NCI-H1694 treated with DMSO at 0.1 percent for 48 hours (cell line): Measurements from ENCODE around the gene RNF148.
"Not testable (repeated sequence)": the region's sequence is repeated elsewhere in the genome, so short reads cannot be mapped to it uniquely, and the experiment has no call there.

Experiments used
- DNase-seq: peaks from one replicate; lab custom pipeline; 2025; lab: John Stamatoyannopoulos, UW

RNF148 gene

DNA sequence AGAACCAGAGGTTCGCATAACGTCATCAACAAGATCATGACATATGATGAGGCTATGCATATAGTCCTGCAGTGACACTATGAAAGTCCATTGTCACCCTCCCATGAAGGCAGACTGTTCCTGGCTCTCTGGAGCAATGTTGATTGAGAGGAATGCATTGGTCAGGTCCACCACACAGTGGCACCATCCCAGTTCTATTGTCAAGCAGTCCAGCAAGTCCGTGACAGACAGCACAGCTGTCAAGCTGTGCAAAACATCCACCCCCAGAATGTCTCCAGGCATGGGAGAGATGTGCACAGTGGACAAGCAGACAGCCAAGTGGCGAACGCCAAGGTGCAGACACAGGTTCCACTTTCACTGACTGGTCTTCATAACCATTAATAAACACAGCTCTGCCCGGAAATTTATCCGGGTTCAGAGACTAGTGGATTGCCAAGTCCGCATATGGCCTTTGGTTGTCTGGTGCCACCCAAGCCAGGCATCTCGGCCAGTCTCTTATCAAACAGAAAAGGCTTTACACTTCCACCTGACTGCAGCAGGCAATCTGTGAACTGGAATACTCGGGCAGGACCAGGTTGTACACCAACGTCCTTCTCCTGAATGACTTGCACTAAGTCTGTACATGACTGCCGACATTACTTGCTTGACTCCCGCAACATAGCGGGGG is 11.0 kb downstream of the RNF148 start:
- no peak for DNase-seq

DNA sequence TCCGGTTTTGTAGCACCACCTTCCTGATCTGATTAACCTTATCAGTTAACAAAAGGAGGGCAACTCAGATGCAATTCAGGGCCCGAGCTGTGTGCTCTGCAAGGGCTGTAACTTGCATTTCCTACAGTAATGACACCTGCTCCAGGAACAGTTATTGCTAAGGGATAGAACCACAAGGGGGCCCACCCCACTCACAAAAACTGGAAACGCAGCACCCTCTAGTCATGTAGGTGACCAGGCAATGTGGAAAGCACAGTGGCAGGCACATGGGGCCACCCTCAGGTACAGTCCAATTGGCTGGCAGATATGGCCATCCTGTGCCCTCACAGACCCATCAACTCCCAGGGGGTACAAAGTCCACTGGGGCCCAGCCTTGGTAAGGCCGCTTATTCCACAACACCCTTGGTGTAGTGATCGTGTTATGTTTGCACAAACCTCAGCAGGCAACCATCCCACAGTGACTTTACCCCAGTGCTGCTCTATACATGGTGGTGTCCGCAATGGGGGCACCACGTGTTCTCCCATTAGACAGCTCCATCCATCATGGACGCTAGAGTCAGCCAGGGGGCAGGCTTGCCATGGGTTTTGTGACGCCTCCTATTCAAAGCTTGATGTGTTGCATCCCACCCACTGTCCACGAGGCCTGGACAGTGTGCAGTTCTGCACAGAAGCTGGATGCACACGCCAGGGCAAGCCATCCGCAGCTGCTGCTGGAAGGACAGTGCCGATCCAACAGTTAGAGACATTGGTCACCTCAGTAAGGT is 13.2 kb downstream of the RNF148 start:
- DNase-seq: no peak

- DNase-seq: no peak
Measured at GRCh38 chr7:122688400-122688998, 14.2 kb downstream of the RNF148 start.

DNA sequence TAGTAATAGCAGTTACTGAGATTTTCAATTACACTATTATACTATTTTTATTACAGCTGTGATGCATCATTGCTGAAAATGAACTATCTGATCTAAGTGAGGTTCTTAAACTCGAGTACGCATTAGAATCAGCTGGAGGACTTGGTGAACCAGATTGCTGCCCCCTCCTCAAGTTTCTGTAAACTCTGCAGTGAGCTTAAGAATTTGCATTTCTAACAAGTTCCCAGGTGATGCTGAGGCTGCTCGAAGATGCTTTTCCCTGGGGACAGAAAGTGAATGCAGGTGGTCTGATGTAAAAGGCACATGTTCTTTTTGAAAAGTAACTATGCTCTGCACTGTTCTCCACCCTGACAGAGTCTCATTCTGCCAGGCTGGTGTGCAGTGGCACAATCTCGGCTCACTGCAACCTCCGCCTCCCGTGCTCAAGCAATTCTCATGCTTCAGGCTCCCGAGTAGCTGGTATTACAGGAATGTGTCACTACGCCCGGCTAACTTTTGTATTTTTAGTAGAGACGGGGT is 16.3 kb downstream of the RNF148 start:
- no peak for DNase-seq

DNA sequence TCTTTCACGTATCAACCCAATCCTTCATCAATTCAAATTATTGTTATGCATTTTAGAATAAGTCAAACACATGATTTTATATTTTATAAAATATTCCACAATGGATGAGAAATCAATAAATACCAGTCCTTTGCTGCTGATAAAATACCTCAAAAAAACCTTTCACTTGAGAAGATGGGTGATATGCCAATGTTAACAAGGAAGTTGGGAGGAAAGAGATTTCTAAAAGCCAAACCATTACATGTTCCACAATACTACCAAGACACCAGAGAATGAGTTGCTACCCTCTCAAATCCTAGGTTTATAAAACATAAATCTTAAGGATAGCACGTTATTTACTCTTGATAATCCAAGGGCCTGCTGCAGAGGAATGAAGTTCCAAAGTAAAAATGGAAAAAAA is 18.2 kb downstream of the RNF148 start:
- DNase-seq: no peak

- no peak for DNase-seq
Measured at GRCh38 chr7:122682815-122683550, 19.7 kb downstream of the RNF148 start.

DNA sequence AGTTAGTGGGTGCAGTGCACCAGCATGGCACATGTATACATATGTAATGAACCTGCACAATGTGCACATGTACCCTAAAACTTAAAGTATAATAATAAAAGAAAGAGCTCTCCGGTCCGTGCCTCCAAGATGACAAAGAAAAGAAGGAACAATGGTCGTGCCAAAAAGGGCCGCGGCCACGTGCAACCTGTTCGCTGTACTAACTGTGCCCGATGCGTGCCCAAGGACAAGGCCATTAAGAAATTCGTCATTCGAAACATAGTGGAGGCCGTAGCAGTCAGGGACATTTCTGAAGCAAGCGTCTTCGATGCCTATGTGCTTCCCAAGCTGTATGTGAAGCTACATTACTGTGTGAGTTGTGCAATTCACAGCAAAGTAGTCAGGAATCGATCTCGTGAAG is 21.5 kb downstream of the RNF148 start:
- not testable (repeated sequence) for DNase-seq

- no peak for DNase-seq
Measured at GRCh38 chr7:122679813-122680212, 22.9 kb downstream of the RNF148 start.

GRCh38 chr7:122679269-122679709 is 23.4 kb downstream of the RNF148 start:
- DNase-seq: not testable (repeated sequence)

DNA sequence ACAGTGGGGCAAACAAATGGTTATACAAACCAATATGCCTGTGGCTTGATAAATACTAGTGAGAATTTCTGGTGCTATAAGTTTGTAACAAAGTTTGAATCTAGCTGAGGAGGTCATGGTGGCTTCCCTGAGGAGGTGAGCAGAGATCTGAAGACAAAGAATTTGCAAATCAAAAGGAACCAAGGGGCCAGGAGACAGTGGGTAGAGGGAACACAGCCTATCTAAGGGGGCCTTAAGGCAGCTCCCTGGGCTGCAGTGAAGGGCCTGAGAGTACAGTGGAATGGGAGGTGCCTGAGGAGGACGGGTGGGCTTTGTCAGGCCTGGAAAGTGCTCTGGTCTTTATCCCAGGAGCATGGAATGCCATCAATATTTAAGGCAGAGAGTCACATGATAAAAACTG is 25.6 kb downstream of the RNF148 start:
- no peak for DNase-seq

- DNase-seq: no peak
Measured at GRCh38 chr7:122676466-122676865, 26.3 kb downstream of the RNF148 start.

- DNase-seq: no peak
Measured at GRCh38 chr7:122675621-122676020, 27.1 kb downstream of the RNF148 start.

DNA sequence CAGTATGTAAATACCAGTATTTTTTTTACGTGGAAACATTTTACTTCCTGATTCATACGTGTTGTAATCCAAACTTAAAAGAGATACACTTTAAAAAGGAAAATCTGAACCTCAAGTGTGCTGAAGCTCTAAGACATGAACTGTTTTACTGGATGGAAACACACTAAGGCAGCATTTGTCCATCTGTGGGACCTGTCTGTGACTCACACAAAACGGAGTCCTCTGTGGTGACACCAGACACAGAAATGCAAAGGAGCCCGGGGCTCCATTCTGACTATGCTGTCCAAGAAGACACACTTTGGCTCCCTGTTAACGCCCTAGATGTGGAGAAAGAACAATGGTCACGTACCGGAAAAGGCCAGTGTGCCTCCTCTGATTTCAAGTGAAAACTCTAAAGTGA is 27.7 kb downstream of the RNF148 start:
- DNase-seq: no peak

GRCh38 chr7:122674502-122674901 is 28.2 kb downstream of the RNF148 start:
- DNase-seq: no peak

GRCh38 chr7:122673951-122674350 is 28.8 kb downstream of the RNF148 start:
- no peak for DNase-seq

- DNase-seq: no peak
Measured at GRCh38 chr7:122672536-122672935, 30.2 kb downstream of the RNF148 start.

GRCh38 chr7:122663733-122664132 is 39.0 kb downstream of the RNF148 start:
- DNase-seq: no peak

GRCh38 chr7:122658856-122659255 is 43.9 kb downstream of the RNF148 start:
- no peak for DNase-seq

GRCh38 chr7:122653685-122654084 is 49.0 kb downstream of the RNF148 start:
- DNase-seq: no peak

DNA sequence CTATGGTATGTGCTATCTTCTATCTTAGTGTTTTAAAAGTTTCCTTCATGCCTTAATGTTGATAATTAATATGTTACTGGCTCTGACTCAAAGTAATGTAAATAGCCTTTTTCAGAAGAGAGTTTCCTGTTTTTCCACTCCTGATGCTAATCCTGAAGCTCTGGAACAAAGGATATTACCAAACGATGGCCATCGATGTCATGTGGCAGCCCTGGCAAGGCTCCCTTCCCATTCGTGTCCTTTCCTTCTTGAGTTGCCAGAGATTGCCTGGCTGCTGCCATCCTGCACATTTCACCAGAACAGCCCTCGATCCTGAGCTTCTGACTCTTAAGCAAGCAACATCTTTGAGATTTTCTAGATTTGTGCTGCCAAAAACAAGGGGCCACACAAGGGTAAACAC is 49.8 kb downstream of the RNF148 start:
- DNase-seq: no peak
